GM12891 (cell line): ENCODE results near the gene KIF6.

Experiments used
- POLR2A ChIP-seq: IDR thresholded peaks from 2 replicates; pipeline ENCODE4 v1.6.1; 2011; ENCODE audit warnings: low read depth, low read length, control low read depth
- POLR2AphosphoS5 ChIP-seq: IDR thresholded peaks from 2 replicates; pipeline ENCODE4 v1.6.1; 2011; ENCODE audit warnings: low read depth, low read length, control low read depth
- POU2F2 ChIP-seq: IDR thresholded peaks from 2 replicates; pipeline ENCODE4 v1.6.1; 2011; ENCODE audit warnings: low read depth, mild to moderate bottlenecking, control low read depth, low read length, moderate library complexity
- SPI1 ChIP-seq: IDR thresholded peaks from 2 replicates; pipeline ENCODE4 v1.6.1; 2011; ENCODE audit warnings: low read depth, low read length, control low read depth
- TAF1 ChIP-seq: IDR thresholded peaks from 2 replicates; pipeline ENCODE4 v1.6.1; 2011; ENCODE audit warnings: low read depth, low read length, control low read depth

- no peak for TF ChIP-seq POU2F2
- no peak for TF ChIP-seq POLR2A
- TF ChIP-seq POLR2AphosphoS5 = no peak
- TF ChIP-seq TAF1 = no peak
- no peak for TF ChIP-seq SPI1
Observed at GRCh38 chr6:39440039-39440426, 285.2 kb downstream of the KIF6 start.
